Neural cell (in vitro differentiated cells): ENCODE data around the gene TMC7. TPM values are rescaled to one million over a fixed set of nuclear protein-coding genes. Genes with fewer than 3 reads are reported as not detected.

Experiments
- H2AFZ ChIP-seq: fragments of 200-600, 300-800 bp; sonication (generic), shearing (Covaris generic); 2 replicates; pipeline ENCODE4 v1.6.0; 2014; ENCODE audit warnings: low read depth, mild to moderate bottlenecking, antibody characterized with exemption, low read length, moderate library complexity
- H3F3A ChIP-seq: fragments of 200-600 bp; shearing (Covaris generic); 2 replicates; pipeline ENCODE4 v1.6.1; 2016; ENCODE audit warnings: mild to moderate bottlenecking, moderate library complexity, mixed read lengths, antibody characterized with exemption, low read length; ENCODE audit not compliant: insufficient read depth, poor library complexity, severe bottlenecking
- H3K27ac ChIP-seq: fragments of 200-600, 300-800 bp; sonication (generic), shearing (Covaris generic); 2 replicates; pipeline ENCODE4 v1.5.1; 2014; ENCODE audit warnings: mild to moderate bottlenecking, low read length, moderate library complexity
- H3K27me3 ChIP-seq: fragments of 300-800, 200-600 bp; sonication (generic), shearing (Covaris generic); 2 replicates; pipeline ENCODE4 v1.6.0; 2014; ENCODE audit warnings: mild to moderate bottlenecking, low read depth, low read length, moderate library complexity; ENCODE audit not compliant: insufficient read depth
- H3K36me3 ChIP-seq: fragments of 300-800, 200-600 bp; sonication (generic), shearing (Covaris generic); 2 replicates; pipeline ENCODE4 v1.5.1; 2014; ENCODE audit warnings: mild to moderate bottlenecking, antibody characterized with exemption, low read length, moderate library complexity; ENCODE audit not compliant: insufficient read depth
- H3K4me2 ChIP-seq: fragments of 300-800, 200-600 bp; sonication (generic), shearing (Covaris generic); 2 replicates; pipeline ENCODE4 v1.6.0; 2014; ENCODE audit warnings: mild to moderate bottlenecking, low read length
- H3K4me3 ChIP-seq: fragments of 300-800, 200-600 bp; sonication (generic), shearing (Covaris generic); 2 replicates; pipeline ENCODE4 v1.5.1; 2014; ENCODE audit warnings: mild to moderate bottlenecking, low read length, moderate library complexity
- H3K79me2 ChIP-seq: fragments of 200-600 bp; shearing (Covaris generic); replicated peaks from 2 replicates; pipeline ENCODE4 v1.6.0; 2014; ENCODE audit warnings: mild to moderate bottlenecking, low read length, moderate library complexity; ENCODE audit not compliant: insufficient read depth
- H3K9ac ChIP-seq: fragments of 300-800, 200-600 bp; sonication (generic), shearing (Covaris generic); 2 replicates; pipeline ENCODE4 v1.6.1; 2016; ENCODE audit warnings: mild to moderate bottlenecking, low read length, mixed read lengths
- H3K9me2 ChIP-seq: fragments of 200-600 bp; shearing (Covaris generic); 2 replicates; pipeline ENCODE4 v1.6.1; 2016; ENCODE audit warnings: mild to moderate bottlenecking, low read length, mixed read lengths; ENCODE audit not compliant: insufficient read depth
- H3K9me3 ChIP-seq: fragments of 200-600, 300-800 bp; sonication (generic), shearing (Covaris generic); 2 replicates; pipeline ENCODE4 v1.6.1; 2016; ENCODE audit warnings: mild to moderate bottlenecking, mixed run types, low read length, moderate library complexity, mixed read lengths
- H4K20me1 ChIP-seq: fragments of 200-600 bp; shearing (Covaris generic); 2 replicates; pipeline ENCODE4 v1.6.1; 2016; ENCODE audit warnings: mild to moderate bottlenecking, mixed run types; ENCODE audit not compliant: insufficient read depth
- CTCF ChIP-seq: fragments of 450-650 bp; IDR thresholded peaks from 2 replicates; pipeline ENCODE4 v1.5.1; 2014; ENCODE audit warnings: antibody characterized with exemption, mild to moderate bottlenecking, moderate library complexity; ENCODE audit not compliant: poor library complexity, severe bottlenecking
- EP300 ChIP-seq: fragments of 450-650 bp; conservative IDR thresholded peaks from 2 replicates; pipeline ENCODE4 v1.6.1; 2014; ENCODE audit warnings: antibody characterized with exemption, mild to moderate bottlenecking, moderate library complexity; ENCODE audit not compliant: poor library complexity, severe bottlenecking
- EZH2 ChIP-seq: fragments of 200-600, 300-800 bp; shearing (Covaris generic), sonication (generic); IDR thresholded peaks from 2 replicates; pipeline ENCODE4 v1.6.1; 2014; ENCODE audit warnings: antibody characterized with exemption, low read length, borderline replicate concordance, mild to moderate bottlenecking; ENCODE audit not compliant: insufficient read depth, poor library complexity, severe bottlenecking
- MXI1 ChIP-seq: fragments of 450-650 bp; conservative IDR thresholded peaks from 2 replicates; pipeline ENCODE4 v1.6.1; 2014; ENCODE audit warnings: antibody characterized with exemption, mild to moderate bottlenecking; ENCODE audit not compliant: poor library complexity, severe bottlenecking
- RAD21 ChIP-seq: fragments of 450-650 bp; conservative IDR thresholded peaks from 2 replicates; pipeline ENCODE4 v1.6.1; 2014; ENCODE audit warnings: antibody characterized with exemption, mild to moderate bottlenecking, moderate library complexity
- REST ChIP-seq: IDR thresholded peaks from 2 replicates; pipeline ENCODE4 v1.6.1; 2012; ENCODE audit warnings: borderline replicate concordance
- SMC3 ChIP-seq: fragments of 450-650 bp; conservative IDR thresholded peaks from 2 replicates; pipeline ENCODE4 v1.6.1; 2014; ENCODE audit warnings: antibody characterized with exemption, mild to moderate bottlenecking, moderate library complexity; ENCODE audit not compliant: poor library complexity
- TAF1 ChIP-seq: IDR thresholded peaks from 2 replicates; pipeline ENCODE4 v1.6.1; 2012; ENCODE audit warnings: low read depth
- polyA plus RNA-seq: library from polyadenylated mRNA; depleted of rRNA; stranded (reverse); fragments of >200 nt; gene quantifications from 2 replicates; pipeline ENCODE4 v1.2.3, GENCODE V29; 2014

The TMC7 gene
- polyA plus RNA-seq, 1 donor from 2014 or later = 3.5 TPM

- Histone ChIP-seq H3K9me2 (no peaks in the 10 kb centered on the region), H3K79me2 (no peaks in the 10 kb centered on the region), H4K20me1 (no peaks in the 10 kb centered on the region), H3K36me3 (no peaks in the 10 kb centered on the region), H3F3A (no peaks in the 10 kb centered on the region), H3K9ac (no peak overlapping the region), H3K9me3 (no peaks in the 10 kb centered on the region), H2AFZ (no peak overlapping the region), H3K4me3 (no peak overlapping the region), H3K27ac (no peak overlapping the region), H3K4me2 (no peak overlapping the region), H3K27me3 (peaks cover 8% of the 10 kb centered on the region)
- no peak for TF ChIP-seq REST
- TF ChIP-seq TAF1 = no peak
- no peak for TF ChIP-seq EZH2
- no peak for TF ChIP-seq EP300
- no peak for TF ChIP-seq RAD21
These were observed 125.5 kb downstream of the TMC7 start for GRCh38 chr16:19109288-19109664.

GRCh38 chr16:19110537-19111360 lies 127.0 kb downstream of the TMC7 start:
- H3K27me3 ChIP-seq = peaks cover 23% of the 10 kb centered on the region
- no peak overlapping the region for H3K4me3 ChIP-seq
- no peak overlapping the region for H3K9ac ChIP-seq
- H3K9me3 ChIP-seq = no peaks in the 10 kb centered on the region
- H2AFZ ChIP-seq = no peak overlapping the region
- H3F3A ChIP-seq = no peaks in the 10 kb centered on the region
- no peaks in the 10 kb centered on the region for H4K20me1 ChIP-seq
- no peaks in the 10 kb centered on the region for H3K79me2 ChIP-seq
- H3K36me3 ChIP-seq = no peaks in the 10 kb centered on the region
- no peak overlapping the region for H3K4me2 ChIP-seq
- H3K9me2 ChIP-seq = no peaks in the 10 kb centered on the region
- H3K27ac ChIP-seq = no peak overlapping the region
- TF ChIP-seq EP300 = no peak
- TF ChIP-seq CTCF = no peak
- no peak for TF ChIP-seq TAF1
- TF ChIP-seq RAD21 = no peak
- TF ChIP-seq SMC3 = no peak

- Histone ChIP-seq H3K4me2 (no peak overlapping the region), H3K9me3 (no peaks in the 10 kb centered on the region), H3K27me3 (peaks cover 27% of the 10 kb centered on the region), H2AFZ (no peak overlapping the region), H3K9ac (no peak overlapping the region), H4K20me1 (no peaks in the 10 kb centered on the region), H3K79me2 (no peaks in the 10 kb centered on the region), H3K27ac (no peak overlapping the region), H3F3A (no peaks in the 10 kb centered on the region), H3K36me3 (no peaks in the 10 kb centered on the region), H3K9me2 (no peaks in the 10 kb centered on the region), H3K4me3 (no peak overlapping the region)
- TF ChIP-seq EZH2 = no peak
- no peak for TF ChIP-seq MXI1
- no peak for TF ChIP-seq REST
- no peak for TF ChIP-seq CTCF
- no peak for TF ChIP-seq SMC3
- TF ChIP-seq TAF1 = no peak
- no peak for TF ChIP-seq EP300
These were observed 128.3 kb downstream of the TMC7 start for GRCh38 chr16:19112099-19112407.
